Activated CD4-positive, alpha-beta T cell treated with anti-CD3 and anti-CD28 coated beads, Interleukin-10, Interleukin-2, amounts not matched to agents 100 ng/mL and 50 ng/mL, durations not matched to agents 16 hours and 8 hours (primary cell): ENCODE measurements around the gene SBF2.

Experiments used
- DNase-seq: peaks from one replicate; pipeline ENCODE4 v3.0.0-alpha.2; 2020

Gene SBF2

DNA sequence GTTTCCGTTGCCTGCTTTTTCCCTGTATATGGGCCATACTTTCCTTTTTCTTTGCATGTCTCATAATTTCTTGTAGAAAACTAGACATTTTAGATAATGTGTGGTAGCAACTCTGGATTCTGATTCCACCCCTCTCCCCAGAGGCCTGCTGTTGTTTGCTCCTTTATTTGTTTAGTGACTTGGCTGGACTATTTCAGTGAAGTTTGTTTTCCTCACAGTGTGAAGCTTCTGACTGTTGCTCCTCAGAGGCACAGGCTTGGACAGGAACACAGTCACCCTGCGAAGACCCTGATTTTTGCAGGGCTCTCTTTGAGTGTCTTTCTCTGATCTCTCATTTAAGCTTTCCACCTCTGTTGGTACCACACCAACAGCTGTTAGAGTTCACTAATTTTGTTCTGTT, 557.7 kb downstream of the SBF2 start:
- DNase-seq, result no peak

DNA sequence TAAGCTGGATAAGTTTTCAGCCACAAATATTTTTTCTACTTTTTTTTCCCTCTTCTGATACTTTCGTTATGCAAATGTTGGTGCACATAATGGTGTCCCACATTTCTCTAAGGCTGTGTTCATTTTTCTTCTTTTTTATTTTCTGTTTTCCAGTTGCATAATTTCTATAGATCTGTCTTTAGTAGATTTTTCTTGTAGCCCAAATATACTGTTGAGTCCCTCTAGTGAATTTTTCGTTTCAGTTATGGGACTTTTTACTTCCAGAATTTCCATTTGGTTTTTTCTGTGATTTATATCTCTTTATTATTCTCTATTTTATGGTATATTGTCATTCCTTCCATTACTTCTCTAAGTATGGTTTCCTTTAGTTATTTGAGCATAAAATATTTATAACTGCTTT, 558.1 kb downstream of the SBF2 start:
- DNase-seq, result no peak

DNA sequence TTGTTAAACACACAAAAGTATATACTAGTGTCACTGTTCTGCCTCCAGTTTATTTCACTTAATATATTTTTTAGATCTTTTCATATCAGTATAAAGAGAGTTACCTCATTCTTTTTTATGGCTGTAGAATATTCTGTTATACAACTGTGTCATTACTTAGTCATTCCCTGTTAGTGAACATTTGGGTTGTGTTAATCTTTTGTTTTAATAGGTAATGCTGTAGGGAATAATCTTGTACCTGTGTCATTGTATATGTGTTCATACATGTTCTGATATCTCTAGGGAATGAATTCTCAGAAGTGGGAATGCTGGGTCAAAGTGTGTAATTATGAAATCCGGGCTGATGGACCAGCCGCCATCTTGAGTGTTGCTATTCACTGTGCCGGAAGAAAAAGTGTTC, 558.8 kb downstream of the SBF2 start:
- DNase-seq, result no peak

DNA sequence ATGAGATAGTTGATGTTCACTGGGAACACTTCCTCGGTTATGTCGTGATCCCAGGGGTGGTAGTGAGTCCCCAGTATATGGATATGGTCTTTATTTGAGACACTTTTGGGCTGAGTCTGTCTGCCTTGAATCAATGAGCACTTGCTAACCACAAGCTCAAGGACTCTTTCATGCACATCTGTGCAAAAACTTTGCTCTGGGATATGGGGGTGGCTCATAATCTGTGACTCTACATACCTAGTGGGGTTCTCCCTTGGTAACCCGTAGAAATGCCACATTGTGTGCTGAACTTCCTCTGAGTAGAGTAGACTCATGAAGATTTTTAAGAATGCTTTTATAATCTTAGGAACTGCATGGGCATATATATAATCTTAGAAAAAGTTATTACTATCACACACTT, 560.8 kb downstream of the SBF2 start:
- no peak for DNase-seq

DNA sequence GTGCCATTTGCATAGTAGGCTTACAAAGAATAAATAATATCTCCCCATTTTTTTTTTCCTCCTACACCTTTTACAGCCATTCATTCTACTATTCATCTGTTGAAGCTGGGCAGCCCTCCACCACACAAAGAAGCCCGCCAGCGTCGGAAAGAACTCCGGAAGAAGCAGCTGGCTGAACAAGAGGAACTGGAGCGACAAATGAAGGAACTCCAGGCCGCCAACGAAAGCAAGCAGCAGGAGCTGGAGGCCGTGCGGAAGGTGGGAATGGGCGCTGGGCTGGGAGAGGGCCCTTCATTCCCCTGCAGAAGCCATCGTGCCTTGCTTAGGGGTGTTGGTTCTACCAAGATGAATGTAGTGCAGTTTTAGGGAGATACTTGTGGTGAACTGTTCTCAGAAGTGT, 561.6 kb downstream of the SBF2 start:
- no peak for DNase-seq

DNA sequence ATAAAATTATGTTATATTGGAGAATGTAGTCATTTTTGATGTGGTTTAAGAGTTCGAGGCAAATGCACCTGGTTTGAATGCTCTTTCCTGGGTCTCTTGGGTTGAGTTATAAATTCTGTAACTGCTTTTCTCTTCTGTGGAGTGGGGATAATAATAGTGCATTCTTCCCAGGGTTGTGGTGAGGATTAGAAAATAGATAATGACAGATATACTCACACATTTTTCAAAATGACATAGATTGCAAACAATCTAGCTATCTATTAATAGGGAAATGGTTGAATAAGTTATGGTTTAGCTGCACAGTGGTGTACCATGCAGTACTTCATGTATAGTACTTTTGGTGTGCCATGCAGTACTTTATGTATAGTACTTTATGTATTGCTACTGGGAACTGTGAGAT, 562.8 kb downstream of the SBF2 start:
- DNase-seq, result no peak
